ENCODE results near the gene LMNTD2. TPM values are rescaled to one million over a fixed set of nuclear protein-coding genes. Genes with fewer than 3 reads are reported as not detected.
A peak's percentile ranks its signal among the peaks of the same experiment; 100 is the strongest.

Gene LMNTD2
- total RNA-seq, 4 donors from 2014 or later = 1.3 to 5.9 (median 3.2) TPM

DNA sequence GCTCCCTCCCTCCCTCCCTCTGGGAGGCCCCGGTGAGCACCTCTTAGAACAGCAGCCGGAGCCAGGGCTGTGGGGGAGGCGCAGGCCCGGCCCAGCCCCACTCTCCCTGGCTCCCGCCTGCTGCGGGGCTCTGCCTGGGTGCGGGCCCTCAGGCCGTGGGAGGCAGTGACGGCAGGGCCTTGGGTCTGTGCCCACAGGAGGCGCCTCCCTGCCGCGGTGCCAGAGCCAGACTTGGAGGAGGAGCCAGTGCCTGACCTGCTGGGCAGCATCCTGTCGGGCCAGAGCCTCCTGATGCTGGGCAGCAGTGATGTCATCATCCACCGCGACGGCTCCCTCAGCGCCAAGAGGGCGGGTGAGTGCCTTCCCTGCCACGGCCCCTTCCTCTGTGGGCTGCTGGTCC, 45.7 kb upstream of the LMNTD2 start:
- H3K4me1 ChIP-seq = no peaks in the 10 kb centered on the region
- H3K27ac ChIP-seq = peak overlapping the region in 2 of 4 donors; percentile 3 to 63
- TF ChIP-seq EP300 (IDR thresholded peaks at IDR 0.05) = no peak
- TF ChIP-seq POLR2A (IDR thresholded peaks at IDR 0.05) = no peak
- TF ChIP-seq, protein P1, sequence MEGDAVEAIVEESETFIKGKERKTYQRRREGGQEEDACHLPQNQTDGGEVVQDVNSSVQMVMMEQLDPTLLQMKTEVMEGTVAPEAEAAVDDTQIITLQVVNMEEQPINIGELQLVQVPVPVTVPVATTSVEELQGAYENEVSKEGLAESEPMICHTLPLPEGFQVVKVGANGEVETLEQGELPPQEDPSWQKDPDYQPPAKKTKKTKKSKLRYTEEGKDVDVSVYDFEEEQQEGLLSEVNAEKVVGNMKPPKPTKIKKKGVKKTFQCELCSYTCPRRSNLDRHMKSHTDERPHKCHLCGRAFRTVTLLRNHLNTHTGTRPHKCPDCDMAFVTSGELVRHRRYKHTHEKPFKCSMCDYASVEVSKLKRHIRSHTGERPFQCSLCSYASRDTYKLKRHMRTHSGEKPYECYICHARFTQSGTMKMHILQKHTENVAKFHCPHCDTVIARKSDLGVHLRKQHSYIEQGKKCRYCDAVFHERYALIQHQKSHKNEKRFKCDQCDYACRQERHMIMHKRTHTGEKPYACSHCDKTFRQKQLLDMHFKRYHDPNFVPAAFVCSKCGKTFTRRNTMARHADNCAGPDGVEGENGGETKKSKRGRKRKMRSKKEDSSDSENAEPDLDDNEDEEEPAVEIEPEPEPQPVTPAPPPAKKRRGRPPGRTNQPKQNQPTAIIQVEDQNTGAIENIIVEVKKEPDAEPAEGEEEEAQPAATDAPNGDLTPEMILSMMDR (IDR thresholded peaks at IDR 0.05) = no peak
- H3K36me3 ChIP-seq = peaks cover 4 to 100% (median 59%) of the 10 kb centered on the region in 3 donors
- WGBS, 2 donors = 58 to 69% methylated on average over 16 to 18 of the region's 19 CpGs
- H3K4me3 ChIP-seq = no peak overlapping the region
- no peak for DNase-seq (ENCODE audit: low spot score in 2 of 2)
- no peaks in the 10 kb centered on the region for H3K9me3 ChIP-seq
- no peaks in the 10 kb centered on the region for H3K27me3 ChIP-seq

DNA sequence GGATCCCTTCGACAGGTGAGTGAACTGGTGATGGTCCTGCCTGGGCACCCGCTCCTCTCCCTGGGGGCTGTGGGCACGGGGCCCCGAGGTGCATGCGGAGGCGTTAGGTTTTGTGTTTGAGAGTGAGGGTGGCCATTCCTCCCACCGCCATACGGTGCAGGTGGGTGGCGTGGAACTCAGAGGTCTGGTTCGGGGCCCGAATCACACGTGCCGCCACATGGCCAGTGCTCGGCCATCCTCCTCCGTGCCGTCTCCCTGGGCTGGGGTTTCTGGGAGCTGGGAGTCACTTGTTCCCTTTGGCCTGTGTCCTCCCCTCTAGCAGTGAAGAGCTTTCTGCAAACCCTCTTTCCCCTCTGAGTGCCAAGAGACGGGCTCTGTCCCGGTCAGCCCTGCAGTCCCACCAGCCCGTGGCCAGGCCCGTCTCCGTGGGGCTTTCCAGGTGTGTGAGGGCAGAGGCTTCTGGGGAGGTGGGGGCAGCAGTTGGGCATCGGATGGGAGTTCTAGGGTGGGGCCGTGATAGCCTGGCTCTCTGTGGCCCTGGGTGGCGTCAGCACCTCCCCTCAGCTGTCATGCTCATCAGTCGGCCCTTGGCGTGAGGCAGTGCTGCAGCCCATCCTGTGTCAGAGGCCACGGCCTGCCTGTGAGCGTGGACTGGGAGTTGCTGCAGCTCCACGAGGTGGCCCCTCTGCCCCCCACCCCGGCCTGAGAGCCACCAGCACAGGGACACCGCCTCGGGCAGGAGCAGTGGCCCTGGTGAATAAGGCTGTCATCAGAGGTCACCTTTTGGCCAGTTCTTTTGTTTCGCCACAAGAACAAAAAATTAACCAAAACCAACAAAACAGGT, 45.0 kb upstream of the LMNTD2 start:
- Histone ChIP-seq H3K27me3 (no peaks in the 10 kb centered on the region), H3K27ac (peak overlapping the region in 2 of 4 donors; percentile 3 to 63), H3K4me3 (no peak overlapping the region), H3K4me1 (no peaks in the 10 kb centered on the region), H3K9me3 (no peaks in the 10 kb centered on the region), H3K36me3 (peaks cover 4 to 100% (median 53%) of the 10 kb centered on the region in 3 donors)
- 92 to 96% methylated on average over 27 to 33 of the region's 33 CpGs for WGBS, 2 donors
- no peak for TF ChIP-seq EP300 (IDR thresholded peaks at IDR 0.05)
- TF ChIP-seq POLR2A (IDR thresholded peaks at IDR 0.05) = no peak
- TF ChIP-seq, protein P1 (IDR thresholded peaks at IDR 0.05) = no peak
- DNase-seq (ENCODE audit: low spot score in 2 of 2) = no peak

DNA sequence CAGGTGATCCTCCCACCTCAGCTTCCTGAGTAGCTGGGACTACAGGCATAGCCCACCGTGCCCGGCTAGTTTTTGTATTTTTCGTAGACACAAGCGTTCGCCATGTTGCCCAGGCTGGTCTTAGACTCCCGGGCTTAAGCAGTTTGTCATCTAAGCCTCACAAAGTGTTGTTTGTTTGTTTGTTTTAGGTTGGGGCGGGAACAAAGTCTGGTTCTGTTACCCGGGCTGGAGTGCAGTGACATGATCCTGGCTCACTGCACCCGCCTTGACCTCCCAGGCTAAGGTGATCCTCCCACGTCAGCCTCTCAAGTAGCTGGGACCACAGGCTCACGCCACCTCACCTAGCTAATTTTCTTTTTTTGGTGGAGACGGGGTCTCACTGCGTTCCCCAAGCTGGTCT, 42.6 kb upstream of the LMNTD2 start:
- DNase-seq (ENCODE audit: low spot score in 2 of 2) = no peak
- Histone ChIP-seq H3K27ac (no peak overlapping the region), H3K36me3 (peaks cover 4 to 100% (median 62%) of the 10 kb centered on the region in 3 donors), H3K4me1 (no peaks in the 10 kb centered on the region), H3K27me3 (no peaks in the 10 kb centered on the region), H3K9me3 (no peaks in the 10 kb centered on the region), H3K4me3 (no peak overlapping the region)
- TF ChIP-seq POLR2A (IDR thresholded peaks at IDR 0.05) (no peak), EP300 (IDR thresholded peaks at IDR 0.05) (no peak)
- TF ChIP-seq, protein P1 (IDR thresholded peaks at IDR 0.05) = no peak
- 86 to 90% methylated on average over 13 of the region's 13 CpGs for WGBS, 2 donors

DNA sequence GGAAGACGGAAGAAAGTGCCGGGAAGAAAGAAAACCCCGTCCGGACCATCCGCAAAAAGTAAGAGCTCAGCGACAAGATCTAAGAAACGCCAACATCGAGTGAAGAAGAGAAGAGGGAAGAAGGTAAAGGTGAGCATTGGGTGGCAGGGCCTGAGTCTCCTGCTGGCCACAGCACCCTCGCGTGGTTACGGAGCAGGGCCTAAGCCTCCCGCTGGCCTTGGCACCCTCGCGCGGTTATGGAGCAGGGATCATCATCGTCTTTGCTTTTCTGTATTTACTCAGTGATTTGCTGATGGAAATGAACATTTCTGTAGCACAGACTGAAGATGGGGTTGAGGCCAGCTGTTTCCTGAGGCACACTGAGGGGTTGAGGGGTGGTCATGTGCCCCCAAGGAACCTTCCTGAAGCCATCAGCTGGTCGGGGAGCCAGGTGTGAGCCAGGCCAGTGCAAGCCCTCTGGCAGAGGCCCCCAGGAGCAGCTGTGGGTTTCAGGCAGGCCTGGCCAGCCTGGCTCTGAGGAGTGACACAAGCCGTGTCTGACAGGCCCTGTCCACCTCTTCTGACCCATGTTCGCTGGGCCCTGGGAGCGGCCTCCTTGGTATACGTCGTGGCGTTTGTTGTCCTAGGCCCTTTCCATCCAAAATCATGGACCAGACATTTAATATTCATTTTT, 41.2 kb upstream of the LMNTD2 start:
- Histone ChIP-seq H3K4me1 (no peaks in the 10 kb centered on the region), H3K27me3 (no peaks in the 10 kb centered on the region), H3K36me3 (peaks cover 4 to 100% (median 62%) of the 10 kb centered on the region in 3 donors), H3K9me3 (no peaks in the 10 kb centered on the region), H3K4me3 (no peak overlapping the region), H3K27ac (no peak overlapping the region)
- no peak for DNase-seq (ENCODE audit: low spot score in 2 of 2)
- WGBS, 2 donors = 92% methylated on average over 23 of the region's 23 CpGs
- TF ChIP-seq, protein P1 (IDR thresholded peaks at IDR 0.05) = no peak
- TF ChIP-seq EP300 (IDR thresholded peaks at IDR 0.05) = no peak
- no peak for TF ChIP-seq POLR2A (IDR thresholded peaks at IDR 0.05)

Measured in tibial nerve (tissue), 4 donors.